Measurements from ENCODE around the gene ANKRD40.

Gene ANKRD40

GRCh38 chr17:50685691-50686493 is 21.8 kb downstream of the ANKRD40 start:
- WGBS (ENCODE audit: extremely low coverage, insufficient coverage, insufficient read length) = no CpG with 5 or more reads among the region's 17 CpGs
- Histone ChIP-seq H3K4me2 (ENCODE audit: low read length) (no peak overlapping the region), H4K8ac (ENCODE audit: low read depth, low read length) (no peak overlapping the region), H3K36me3 (ENCODE audit: control insufficient read depth in 1 of 2, insufficient read depth in 2 of 2, low read length in 2 of 2) (no peaks in the 10 kb centered on the region), H2BK5ac (ENCODE audit: low read depth, low read length, poor library complexity) (no peak overlapping the region), H4K91ac (ENCODE audit: low read depth, low read length) (no peak overlapping the region), H3K23ac (ENCODE audit: low read length) (no peak overlapping the region), H3K9me3 (ENCODE audit: insufficient read depth, low read depth, low read length) (no peaks in the 10 kb centered on the region), H3K4ac (ENCODE audit: low read depth, low read length) (no peak overlapping the region), H3K27ac (ENCODE audit: low read depth, low read length) (no peak overlapping the region), H3K79me1 (ENCODE audit: low read length) (peaks cover 2% of the 10 kb centered on the region), H2AK5ac (ENCODE audit: low read length) (peak overlapping the region; percentile 11), H2BK120ac (ENCODE audit: insufficient read depth, low read length, poor library complexity) (no peak overlapping the region), H3K9ac (ENCODE audit: low read length) (no peak overlapping the region), H4K12ac (ENCODE audit: low read depth, low read length) (no peak overlapping the region), H3K4me1 (ENCODE audit: control insufficient read depth in 1 of 2, insufficient read depth in 2 of 2, low read length in 2 of 2) (peaks cover 19 to 31% of the 10 kb centered on the region in 2 experiments), H3K4me3 (ENCODE audit: low read depth, low read length) (no peak overlapping the region), H2AFZ (ENCODE audit: insufficient read depth, low read length, poor library complexity) (no peak overlapping the region), H2BK12ac (ENCODE audit: low read length) (peak overlapping the region; percentile 19), H3K27me3 (ENCODE audit: insufficient read depth, low read length) (no peaks in the 10 kb centered on the region), H3K14ac (ENCODE audit: low read length) (no peak overlapping the region), H3K18ac (ENCODE audit: low read length) (no peak overlapping the region), H3K79me2 (ENCODE audit: control insufficient read depth, insufficient read depth, low read length, poor library complexity) (no peaks in the 10 kb centered on the region)
- no peak for DNase-seq

- no peak overlapping the region for H3K18ac ChIP-seq (ENCODE audit: low read length)
- no peak overlapping the region for H3K23ac ChIP-seq (ENCODE audit: low read length)
- no peaks in the 10 kb centered on the region for H3K36me3 ChIP-seq (ENCODE audit: control insufficient read depth in 1 of 2, insufficient read depth in 2 of 2, low read length in 2 of 2)
- no peak overlapping the region for H2BK120ac ChIP-seq (ENCODE audit: insufficient read depth, low read length, poor library complexity)
- no peaks in the 10 kb centered on the region for H3K27me3 ChIP-seq (ENCODE audit: insufficient read depth, low read length)
- H3K4ac ChIP-seq (ENCODE audit: low read depth, low read length) = no peak overlapping the region
- H3K9ac ChIP-seq (ENCODE audit: low read length) = no peak overlapping the region
- H4K91ac ChIP-seq (ENCODE audit: low read depth, low read length) = no peak overlapping the region
- no peak overlapping the region for H3K14ac ChIP-seq (ENCODE audit: low read length)
- no CpG with 5 or more reads among the region's 1 CpG for WGBS (ENCODE audit: extremely low coverage, insufficient coverage, insufficient read length)
- H2BK5ac ChIP-seq (ENCODE audit: low read depth, low read length, poor library complexity) = no peak overlapping the region
- peaks cover 2% of the 10 kb centered on the region for H3K79me1 ChIP-seq (ENCODE audit: low read length)
- no peak overlapping the region for H3K27ac ChIP-seq (ENCODE audit: low read depth, low read length)
- H3K4me3 ChIP-seq (ENCODE audit: low read depth, low read length) = no peak overlapping the region
- H2AK5ac ChIP-seq (ENCODE audit: low read length) = no peak overlapping the region
- no peak overlapping the region for H4K8ac ChIP-seq (ENCODE audit: low read depth, low read length)
- no peak overlapping the region for H2AFZ ChIP-seq (ENCODE audit: insufficient read depth, low read length, poor library complexity)
- no peak overlapping the region for H2BK12ac ChIP-seq (ENCODE audit: low read length)
- H3K4me1 ChIP-seq (ENCODE audit: control insufficient read depth in 1 of 2, insufficient read depth in 2 of 2, low read length in 2 of 2) = peaks cover 18 to 30% of the 10 kb centered on the region in 2 experiments
- H4K12ac ChIP-seq (ENCODE audit: low read depth, low read length) = no peak overlapping the region
- no peak for DNase-seq
- no peaks in the 10 kb centered on the region for H3K9me3 ChIP-seq (ENCODE audit: insufficient read depth, low read depth, low read length)
- no peak overlapping the region for H3K4me2 ChIP-seq (ENCODE audit: low read length)
- H3K79me2 ChIP-seq (ENCODE audit: control insufficient read depth, insufficient read depth, low read length, poor library complexity) = no peaks in the 10 kb centered on the region
Measured at GRCh38 chr17:50685334-50685665, 22.4 kb downstream of the ANKRD40 start.

- H3K4me1 ChIP-seq (ENCODE audit: control insufficient read depth in 1 of 2, insufficient read depth in 2 of 2, low read length in 2 of 2) = peaks cover 16 to 27% of the 10 kb centered on the region in 2 experiments
- no peak overlapping the region for H3K14ac ChIP-seq (ENCODE audit: low read length)
- peaks cover 2% of the 10 kb centered on the region for H3K79me1 ChIP-seq (ENCODE audit: low read length)
- H3K9me3 ChIP-seq (ENCODE audit: insufficient read depth, low read depth, low read length) = no peaks in the 10 kb centered on the region
- H3K18ac ChIP-seq (ENCODE audit: low read length) = no peak overlapping the region
- no peak overlapping the region for H2BK120ac ChIP-seq (ENCODE audit: insufficient read depth, low read length, poor library complexity)
- H2AK5ac ChIP-seq (ENCODE audit: low read length) = no peak overlapping the region
- no CpG with 5 or more reads among the region's 15 CpGs for WGBS (ENCODE audit: extremely low coverage, insufficient coverage, insufficient read length)
- H3K9ac ChIP-seq (ENCODE audit: low read length) = no peak overlapping the region
- H4K91ac ChIP-seq (ENCODE audit: low read depth, low read length) = no peak overlapping the region
- no peak overlapping the region for H4K12ac ChIP-seq (ENCODE audit: low read depth, low read length)
- H3K4me2 ChIP-seq (ENCODE audit: low read length) = no peak overlapping the region
- H4K8ac ChIP-seq (ENCODE audit: low read depth, low read length) = no peak overlapping the region
- no peak overlapping the region for H2BK12ac ChIP-seq (ENCODE audit: low read length)
- no peaks in the 10 kb centered on the region for H3K36me3 ChIP-seq (ENCODE audit: control insufficient read depth in 1 of 2, insufficient read depth in 2 of 2, low read length in 2 of 2)
- H3K27ac ChIP-seq (ENCODE audit: low read depth, low read length) = no peak overlapping the region
- H3K4me3 ChIP-seq (ENCODE audit: low read depth, low read length) = no peak overlapping the region
- no peak overlapping the region for H2BK5ac ChIP-seq (ENCODE audit: low read depth, low read length, poor library complexity)
- no peak overlapping the region for H2AFZ ChIP-seq (ENCODE audit: insufficient read depth, low read length, poor library complexity)
- no peak overlapping the region for H3K4ac ChIP-seq (ENCODE audit: low read depth, low read length)
- H3K79me2 ChIP-seq (ENCODE audit: control insufficient read depth, insufficient read depth, low read length, poor library complexity) = no peaks in the 10 kb centered on the region
- DNase-seq = peak in 1 of 2 donors; percentile 17
- H3K23ac ChIP-seq (ENCODE audit: low read length) = no peak overlapping the region
- no peaks in the 10 kb centered on the region for H3K27me3 ChIP-seq (ENCODE audit: insufficient read depth, low read length)
Measured at GRCh38 chr17:50684612-50685333, 22.9 kb downstream of the ANKRD40 start.

- Histone ChIP-seq H3K14ac (ENCODE audit: low read length) (no peak overlapping the region), H3K9me3 (ENCODE audit: insufficient read depth, low read depth, low read length) (no peaks in the 10 kb centered on the region), H3K79me2 (ENCODE audit: control insufficient read depth, insufficient read depth, low read length, poor library complexity) (no peaks in the 10 kb centered on the region), H3K23ac (ENCODE audit: low read length) (no peak overlapping the region), H3K4me1 (ENCODE audit: control insufficient read depth in 1 of 2, insufficient read depth in 2 of 2, low read length in 2 of 2) (peaks cover 11 to 23% of the 10 kb centered on the region in 2 experiments), H3K27me3 (ENCODE audit: insufficient read depth, low read length) (no peaks in the 10 kb centered on the region), H3K4me3 (ENCODE audit: low read depth, low read length) (no peak overlapping the region), H2BK120ac (ENCODE audit: insufficient read depth, low read length, poor library complexity) (no peak overlapping the region), H3K36me3 (ENCODE audit: control insufficient read depth in 1 of 2, insufficient read depth in 2 of 2, low read length in 2 of 2) (no peaks in the 10 kb centered on the region), H3K18ac (ENCODE audit: low read length) (no peak overlapping the region), H3K79me1 (ENCODE audit: low read length) (peaks cover 2% of the 10 kb centered on the region), H2BK12ac (ENCODE audit: low read length) (no peak overlapping the region), H4K91ac (ENCODE audit: low read depth, low read length) (no peak overlapping the region), H2BK5ac (ENCODE audit: low read depth, low read length, poor library complexity) (no peak overlapping the region), H3K9ac (ENCODE audit: low read length) (no peak overlapping the region), H2AK5ac (ENCODE audit: low read length) (no peak overlapping the region), H4K8ac (ENCODE audit: low read depth, low read length) (no peak overlapping the region), H4K12ac (ENCODE audit: low read depth, low read length) (no peak overlapping the region), H3K27ac (ENCODE audit: low read depth, low read length) (no peak overlapping the region), H2AFZ (ENCODE audit: insufficient read depth, low read length, poor library complexity) (no peak overlapping the region), H3K4me2 (ENCODE audit: low read length) (no peak overlapping the region), H3K4ac (ENCODE audit: low read depth, low read length) (no peak overlapping the region)
- DNase-seq = no peak
- WGBS (ENCODE audit: extremely low coverage, insufficient coverage, insufficient read length) = no CpG with 5 or more reads among the region's 5 CpGs
Measured at GRCh38 chr17:50684288-50684611, 23.5 kb downstream of the ANKRD40 start.

Measured in trophoblast cell (in vitro differentiated cells and primary cell).